ENCODE measurements around the gene KMT5C.

KMT5C gene

DNA sequence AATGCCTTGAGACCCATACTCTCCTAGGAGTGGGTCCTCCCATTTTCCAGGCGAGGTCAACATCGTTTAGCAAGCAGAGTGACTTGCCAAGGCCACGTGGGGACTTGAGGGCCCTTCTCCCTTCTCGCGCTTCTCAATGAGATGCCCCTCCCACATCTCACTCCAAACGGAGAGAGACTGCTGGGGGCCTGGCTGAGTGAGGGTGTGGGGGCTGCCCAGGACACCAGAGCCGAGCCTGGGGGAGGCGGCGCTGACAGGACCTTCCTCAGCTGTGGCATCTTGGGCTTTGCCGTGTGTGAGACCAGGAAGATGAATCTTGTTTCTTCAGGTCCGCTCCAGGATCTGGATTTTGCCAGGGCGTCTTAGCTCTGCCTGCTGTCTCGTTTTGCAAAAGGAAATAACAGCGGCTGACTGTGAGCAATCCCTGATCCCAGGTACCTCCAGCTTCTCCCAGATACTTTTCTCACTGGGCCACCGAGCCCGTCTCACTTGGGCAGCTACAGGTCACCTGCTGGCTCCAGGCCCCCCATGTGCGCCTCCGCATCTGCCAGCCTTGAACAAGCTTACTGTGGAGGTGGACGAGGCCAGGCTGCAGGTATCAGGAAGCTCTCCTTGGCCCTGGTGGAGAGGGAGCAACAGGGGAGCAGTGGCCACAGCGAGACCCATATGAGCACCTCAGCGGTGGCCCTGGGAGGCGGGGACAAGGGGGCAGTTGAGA, 8.8 kb downstream of the KMT5C start:
- no peak for DNase-seq

- DNase-seq = no peak
These were observed 11.1 kb downstream of the KMT5C start for GRCh38 chr19:55350620-55351315.

DNA sequence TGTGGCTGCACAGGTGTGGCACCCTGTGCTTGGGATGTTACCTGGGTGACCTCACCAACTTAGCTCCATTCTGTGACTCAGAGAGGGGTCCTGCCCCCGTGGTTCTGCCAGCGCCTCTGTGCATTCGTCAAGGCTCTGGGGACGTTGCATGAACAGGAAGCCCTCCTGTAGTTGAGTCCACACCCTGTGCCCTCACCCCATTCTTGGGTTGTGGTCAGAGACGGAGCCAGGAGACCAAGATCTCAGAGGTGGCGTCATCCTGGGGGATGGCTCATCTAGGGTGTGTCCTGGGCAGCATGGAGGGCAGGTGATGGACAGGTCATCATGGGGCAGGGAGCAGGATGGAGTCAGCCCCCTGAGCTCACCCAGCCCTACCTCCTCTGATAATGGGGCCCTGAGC, 12.4 kb downstream of the KMT5C start:
- no peak for DNase-seq

DNA sequence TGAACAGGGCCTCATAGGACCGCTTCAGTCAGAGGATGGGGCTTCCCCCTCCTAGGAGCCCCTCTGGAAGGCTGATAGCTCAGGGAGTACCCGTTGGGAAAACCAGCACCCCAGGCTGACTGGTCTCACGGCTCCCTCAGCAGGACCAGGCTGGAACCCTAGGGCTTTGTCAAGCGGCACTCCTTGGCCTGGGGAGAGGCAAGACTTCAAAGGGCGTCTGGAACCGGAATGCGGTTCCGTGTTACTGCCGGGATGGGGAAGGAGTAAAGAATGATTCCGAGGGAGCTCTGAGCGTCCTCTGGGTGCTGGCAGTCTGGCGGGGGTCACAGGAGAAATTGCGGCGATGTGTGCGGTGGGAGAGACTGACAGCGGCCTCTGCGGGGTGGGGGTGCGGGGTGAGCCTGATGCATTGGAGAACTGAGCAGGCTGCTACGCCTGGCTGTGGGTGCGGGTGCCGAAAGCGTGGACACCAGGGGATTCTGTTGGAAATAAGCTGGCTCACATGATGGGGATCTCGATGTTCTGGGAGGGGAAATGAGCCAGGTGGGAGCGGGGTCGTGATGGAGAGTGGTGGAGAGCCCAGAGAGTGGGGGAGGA, 13.0 kb downstream of the KMT5C start:
- DNase-seq = no peak

- DNase-seq = no peak
These were observed 13.7 kb downstream of the KMT5C start for GRCh38 chr19:55353356-55353802.

- DNase-seq = peak; percentile 77
These were observed 14.4 kb downstream of the KMT5C start for GRCh38 chr19:55353803-55354697.

DNA sequence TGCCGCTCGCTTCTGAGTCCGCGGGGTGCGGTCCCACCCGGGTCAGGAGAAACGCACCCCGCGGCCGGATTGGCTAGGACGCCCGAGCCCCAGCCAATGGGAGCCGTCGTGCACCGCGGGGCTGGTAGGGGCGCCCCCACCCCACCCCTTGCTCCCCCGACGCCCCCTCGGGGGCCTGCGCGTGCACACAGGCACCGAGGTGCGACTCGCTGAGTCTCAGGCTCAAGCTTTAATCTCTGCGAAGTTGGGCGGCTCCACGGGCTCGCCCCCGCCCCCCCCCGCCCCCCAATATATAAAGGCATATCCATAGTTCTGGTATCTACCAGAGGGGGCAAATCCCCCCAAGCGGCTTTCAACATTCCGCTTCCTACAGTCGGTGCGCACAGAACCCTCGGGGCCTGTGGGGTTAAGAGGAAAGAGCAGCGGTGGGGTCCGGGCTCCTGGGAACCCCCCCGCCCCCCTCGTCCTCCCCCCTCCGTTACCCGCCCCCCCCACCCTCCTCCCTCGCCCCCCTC, 15.1 kb downstream of the KMT5C start, which contains the start of gene COX6B2:
Gene COX6B2 (minus strand): TSS at position 22 of the 515 bp plus-strand sequence. CDS start 198 bp downstream, outside the sequence.
- DNase-seq = no peak

- DNase-seq = no peak
These were observed 15.6 kb downstream of the KMT5C start for GRCh38 chr19:55355213-55355821.

- no peak for DNase-seq
These were observed 18.8 kb downstream of the KMT5C start for GRCh38 chr19:55358493-55358892.

- no peak for DNase-seq
These were observed 19.6 kb downstream of the KMT5C start for GRCh38 chr19:55358943-55359908.

DNA sequence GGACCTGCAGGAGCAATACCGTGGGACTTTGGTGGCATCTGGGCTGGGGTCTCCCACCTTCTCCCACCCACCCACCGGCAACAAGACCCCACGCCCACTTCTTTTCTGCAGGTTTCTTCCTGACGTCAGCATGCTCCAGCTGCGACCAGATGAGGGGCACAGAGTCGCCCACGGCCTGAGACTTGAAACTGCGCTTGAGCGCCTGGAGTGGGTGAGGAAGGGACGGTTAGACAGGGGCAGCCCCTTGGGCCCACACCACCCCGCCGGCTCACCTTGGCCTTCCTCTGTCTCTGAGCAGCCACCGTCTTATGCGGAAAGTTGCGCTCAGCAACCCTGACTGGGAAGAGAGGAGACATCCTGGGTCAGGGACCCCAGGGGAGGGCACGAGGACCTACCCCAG, 21.2 kb downstream of the KMT5C start:
- no peak for DNase-seq

DNA sequence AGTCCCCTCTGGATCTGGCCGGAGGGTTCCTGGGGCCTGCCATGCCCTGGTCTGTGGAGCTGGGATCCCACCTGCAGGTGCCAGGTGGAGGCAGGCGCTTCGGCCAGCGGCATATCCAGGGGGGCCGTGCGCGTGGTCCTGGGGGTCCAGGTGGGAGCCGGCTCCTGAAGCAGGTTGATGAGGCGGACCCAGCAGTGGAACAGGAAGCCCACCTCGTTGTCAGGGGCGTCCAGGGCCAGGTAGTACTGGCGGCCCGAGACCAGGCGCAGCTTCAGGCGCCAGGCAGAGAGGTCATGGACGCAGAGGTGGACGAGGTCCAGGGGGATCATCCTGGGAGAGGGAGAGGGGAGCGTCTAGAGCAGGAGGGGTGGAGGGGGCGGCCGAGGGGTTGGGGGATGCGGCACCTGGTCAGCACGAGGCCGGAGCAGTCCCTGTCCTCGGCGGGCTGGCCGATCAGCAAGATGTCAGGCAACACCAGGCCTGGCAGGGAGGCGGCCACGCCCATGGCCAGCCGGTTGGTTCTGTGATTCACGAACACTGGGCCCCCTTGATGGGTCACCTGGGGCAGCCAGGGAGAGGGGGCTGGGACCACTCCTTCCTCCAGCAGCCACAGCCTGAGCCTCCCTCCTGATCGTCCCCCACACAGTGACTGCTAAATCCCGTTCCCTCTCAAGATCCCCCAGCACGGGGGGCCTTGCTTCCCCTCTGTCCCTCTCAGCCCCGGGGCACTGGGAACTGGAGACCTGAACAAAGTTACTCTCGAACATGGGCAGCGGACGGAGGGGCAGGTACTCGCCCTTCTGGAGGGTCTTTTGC, 22.7 kb downstream of the KMT5C start:
- DNase-seq = no peak

DNA sequence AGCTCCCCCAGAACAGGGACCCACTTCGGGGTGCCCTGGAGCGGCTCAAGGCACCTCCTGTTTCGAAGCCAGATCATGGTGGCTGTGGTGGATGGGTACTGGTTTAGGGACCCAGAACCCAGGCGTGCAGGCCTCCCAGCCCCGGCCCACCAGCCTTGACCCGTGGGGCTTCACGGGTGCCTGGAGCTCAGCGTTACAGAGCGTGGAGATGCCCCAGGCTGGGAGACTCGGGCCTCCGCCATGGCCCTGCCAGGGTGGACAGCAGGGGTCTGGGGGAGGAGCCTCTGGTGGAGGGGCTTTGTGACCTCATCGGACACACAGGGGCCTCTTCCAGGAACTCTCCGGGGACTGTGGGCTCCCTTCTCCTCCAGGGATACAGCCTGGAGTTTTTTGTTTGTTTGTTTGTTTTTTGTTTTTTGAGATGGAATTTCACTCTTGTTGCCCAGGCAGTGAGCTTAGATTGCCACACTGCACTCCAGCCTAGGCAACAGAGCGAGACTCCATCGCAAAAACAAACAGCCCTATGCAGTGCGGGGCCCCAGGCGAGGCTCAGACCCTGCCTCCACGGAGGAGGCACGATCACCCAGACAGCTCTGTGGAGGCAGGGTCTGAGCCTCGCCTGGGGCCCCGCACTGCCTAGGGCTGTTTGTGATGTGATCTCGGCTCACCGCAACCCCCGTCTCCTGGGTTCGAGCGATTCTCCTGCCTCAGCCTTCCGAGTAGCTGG, 23.5 kb downstream of the KMT5C start, which contains the start of gene GARIN5B:
Gene GARIN5B (minus strand): TSS at position 271 of the 727 bp plus-strand sequence. CDS start 194 bp downstream, at position 77.
- DNase-seq = no peak

GRCh38 chr19:55365245-55365644, 25.6 kb downstream of the KMT5C start:
- no peak for DNase-seq

DNA sequence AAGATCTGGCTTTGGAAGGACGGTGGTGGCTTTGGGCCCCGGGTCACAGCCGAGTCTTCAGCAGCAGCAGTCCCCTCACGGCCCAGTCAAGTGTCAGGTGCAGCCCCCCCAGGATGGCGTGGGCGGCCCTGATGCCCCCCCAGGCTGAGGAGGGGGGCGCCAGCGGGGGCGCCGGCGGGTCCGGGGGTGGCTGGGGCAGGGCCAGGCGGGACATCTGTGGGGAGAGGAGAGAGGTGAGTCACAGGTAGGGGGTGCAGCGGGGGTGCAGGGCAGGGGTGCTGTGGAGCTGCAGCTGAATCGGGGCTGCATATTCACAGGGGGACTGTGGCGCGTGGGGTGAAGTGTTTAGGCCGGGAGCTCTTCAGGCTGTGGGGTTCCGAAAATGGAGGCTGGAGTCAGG, 26.3 kb downstream of the KMT5C start:
- DNase-seq = no peak

DNA sequence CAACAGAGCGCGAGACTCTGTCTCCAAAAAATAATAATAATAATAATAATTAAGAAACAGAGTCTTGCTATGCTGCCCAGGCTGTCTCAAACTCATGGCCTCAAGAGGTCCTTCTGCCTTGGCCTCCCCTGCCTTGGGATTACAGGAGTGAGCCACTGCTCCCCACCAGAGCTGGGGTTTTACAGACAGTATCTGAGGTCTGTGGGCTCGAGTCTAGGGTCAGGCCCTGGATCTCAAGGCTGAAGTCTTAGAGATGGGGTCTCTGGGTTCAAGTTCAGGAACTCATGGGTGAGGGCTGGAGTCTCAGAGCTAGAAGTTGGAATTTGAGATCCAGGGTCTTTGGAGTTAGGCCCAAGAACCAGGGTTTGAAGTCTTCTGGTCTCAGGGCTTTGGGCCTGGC, 27.1 kb downstream of the KMT5C start:
- no peak for DNase-seq

- no peak for DNase-seq
These were observed 28.4 kb downstream of the KMT5C start for GRCh38 chr19:55368106-55368505.

DNA sequence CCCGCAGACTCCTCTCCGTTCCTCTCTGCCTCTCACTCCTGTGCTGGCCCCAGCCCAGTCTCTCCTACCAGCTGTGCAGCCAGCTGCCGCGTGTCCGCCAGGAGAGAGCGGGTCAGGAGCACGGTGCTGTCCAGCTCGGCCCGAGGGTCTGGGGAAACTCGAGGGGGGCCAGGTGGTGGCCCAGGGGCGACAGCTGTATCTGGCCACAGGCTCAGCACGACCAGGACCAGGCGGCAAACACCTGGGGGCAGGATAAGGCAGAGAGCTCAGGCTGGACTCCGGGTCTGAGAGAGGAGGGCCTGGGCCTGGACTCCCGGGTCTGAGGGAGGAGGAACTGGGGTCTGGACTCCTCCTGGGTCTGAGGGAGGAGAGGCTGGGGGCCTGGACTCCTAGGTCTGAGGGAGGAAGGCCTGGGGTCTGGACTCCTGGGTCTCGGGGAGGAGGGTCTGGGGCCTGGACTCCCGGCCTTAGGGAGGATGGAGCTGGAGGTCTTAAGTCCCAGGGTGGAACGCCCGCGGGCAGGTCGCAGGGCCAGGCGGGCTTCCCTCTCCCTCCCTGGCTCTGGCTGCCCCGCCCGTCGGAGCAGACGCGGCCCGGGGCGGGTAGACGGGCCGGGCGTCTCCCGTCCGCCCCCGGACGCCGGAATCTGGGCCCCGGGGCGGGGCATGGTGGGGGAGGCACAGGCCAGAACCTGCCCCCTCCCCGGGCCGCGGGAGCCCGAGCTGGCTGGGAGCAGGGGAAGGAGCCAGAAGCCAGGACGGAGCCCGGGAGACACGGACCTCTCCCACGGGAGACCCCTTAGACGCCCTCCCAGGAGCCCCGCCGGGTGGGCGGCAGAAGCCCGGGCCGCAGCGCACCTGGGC, 29.3 kb downstream of the KMT5C start:
- DNase-seq = no peak
